HG03103 (cell line): ENCODE measurements around the gene MYBL2.
"Not testable (repeated sequence)": the region's sequence is repeated elsewhere in the genome, so short reads cannot be mapped to it uniquely, and the experiment has no call there.

Experiments
- ATAC-seq: cut with Tn5 transposase; IDR thresholded peaks from one replicate; pipeline ENCODE4 v1.9.1; 2021; ENCODE audit warnings: low read depth; ENCODE audit not compliant: unreplicated experiment

The MYBL2 gene

GRCh38 chr20:43748274-43748673 is 81.4 kb downstream of the MYBL2 start:
- ATAC-seq = no peak

GRCh38 chr20:43749734-43750294 is 82.9 kb downstream of the MYBL2 start:
- ATAC-seq = no peak

GRCh38 chr20:43750774-43751166 is 83.9 kb downstream of the MYBL2 start:
- no peak for ATAC-seq

- ATAC-seq = peak; percentile 65
Observed at GRCh38 chr20:43751167-43752050, 84.5 kb downstream of the MYBL2 start.

GRCh38 chr20:43752051-43752360 is 85.1 kb downstream of the MYBL2 start:
- ATAC-seq = no peak

GRCh38 chr20:43752561-43753301 is 85.8 kb downstream of the MYBL2 start:
- ATAC-seq = no peak

- ATAC-seq = no peak
Observed at GRCh38 chr20:43755390-43755789, 88.5 kb downstream of the MYBL2 start.

GRCh38 chr20:43755851-43756250 is 88.9 kb downstream of the MYBL2 start:
- no peak for ATAC-seq

- not testable (repeated sequence) for ATAC-seq
Observed at GRCh38 chr20:43757888-43758287, 91.0 kb downstream of the MYBL2 start.

- ATAC-seq = no peak
Observed at GRCh38 chr20:43761386-43762340, 94.7 kb downstream of the MYBL2 start.

GRCh38 chr20:43762911-43763310 is 96.0 kb downstream of the MYBL2 start:
- no peak for ATAC-seq

GRCh38 chr20:43765916-43766315 is 99.0 kb downstream of the MYBL2 start:
- ATAC-seq = no peak
